Measurements from ENCODE around the gene HS6ST1. TPM values are rescaled to one million over a fixed set of nuclear protein-coding genes. Genes with fewer than 3 reads are reported as not detected.

HS6ST1 gene
- polyA plus RNA-seq, 1 donor, result 25.5 TPM

DNA sequence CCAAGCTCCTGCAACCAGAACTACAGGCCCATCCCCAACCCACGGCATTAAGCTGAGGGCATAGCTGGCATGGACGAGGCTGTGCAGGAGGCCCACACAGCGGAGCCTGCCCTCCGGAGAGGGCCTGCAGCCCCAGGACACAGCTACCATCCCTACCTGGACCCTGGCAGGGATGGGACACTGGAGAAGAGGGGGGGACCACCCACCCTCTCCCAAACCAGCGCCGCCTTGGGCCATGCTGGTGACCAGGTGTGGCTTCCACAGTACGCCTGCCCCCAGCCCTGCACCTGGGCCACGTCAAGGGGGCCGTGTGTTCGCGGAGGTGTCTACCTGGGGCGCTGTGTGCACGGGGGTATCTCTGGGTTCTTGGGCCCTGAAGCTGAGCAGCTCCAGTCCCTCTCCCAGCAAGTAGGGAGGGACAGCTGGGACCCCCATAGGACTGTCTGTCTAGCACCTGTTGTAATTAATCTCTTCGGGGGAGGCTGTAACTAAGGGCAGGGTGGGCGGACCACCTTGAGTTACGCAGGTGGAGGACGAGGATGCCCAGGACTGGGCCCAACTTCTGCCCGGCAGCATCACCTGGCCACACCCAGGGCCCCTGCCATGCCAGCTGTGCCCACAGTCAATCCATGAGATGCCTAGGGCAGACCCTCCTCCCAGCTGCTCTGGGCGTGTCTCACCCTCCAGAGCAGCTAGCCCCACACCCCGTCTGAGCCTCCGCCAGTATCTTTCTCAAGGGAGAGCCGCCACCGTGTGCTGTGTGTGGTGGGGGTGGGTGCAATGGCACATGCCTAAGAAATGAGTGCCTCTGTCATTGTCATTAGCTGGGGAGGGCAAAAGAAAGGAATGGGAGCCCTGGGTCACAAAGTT lies 18.3 kb downstream of the HS6ST1 start:
- no peak for DNase-seq (ENCODE audit: low read depth)

DNA sequence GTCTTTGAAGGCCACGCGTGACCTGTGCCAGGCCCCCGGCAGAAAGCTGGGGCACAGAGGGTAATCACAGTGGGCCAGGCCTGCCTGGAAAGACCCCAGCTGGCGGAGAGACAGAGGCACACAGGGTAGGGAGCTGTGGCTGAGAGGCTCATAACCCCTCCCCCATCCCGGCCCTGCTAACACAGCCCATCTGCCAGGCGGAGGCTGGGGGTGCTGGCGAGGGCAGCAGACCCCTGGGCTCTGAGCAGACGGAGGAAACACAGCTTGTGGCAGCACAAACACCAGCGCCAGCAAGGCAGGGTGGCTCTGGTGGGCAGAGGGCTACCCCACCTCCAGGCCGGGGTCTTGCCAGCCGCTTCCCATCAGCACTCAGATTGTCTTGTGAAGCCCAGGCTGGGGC lies 19.0 kb downstream of the HS6ST1 start:
- no peak for DNase-seq (ENCODE audit: low read depth)

DNA sequence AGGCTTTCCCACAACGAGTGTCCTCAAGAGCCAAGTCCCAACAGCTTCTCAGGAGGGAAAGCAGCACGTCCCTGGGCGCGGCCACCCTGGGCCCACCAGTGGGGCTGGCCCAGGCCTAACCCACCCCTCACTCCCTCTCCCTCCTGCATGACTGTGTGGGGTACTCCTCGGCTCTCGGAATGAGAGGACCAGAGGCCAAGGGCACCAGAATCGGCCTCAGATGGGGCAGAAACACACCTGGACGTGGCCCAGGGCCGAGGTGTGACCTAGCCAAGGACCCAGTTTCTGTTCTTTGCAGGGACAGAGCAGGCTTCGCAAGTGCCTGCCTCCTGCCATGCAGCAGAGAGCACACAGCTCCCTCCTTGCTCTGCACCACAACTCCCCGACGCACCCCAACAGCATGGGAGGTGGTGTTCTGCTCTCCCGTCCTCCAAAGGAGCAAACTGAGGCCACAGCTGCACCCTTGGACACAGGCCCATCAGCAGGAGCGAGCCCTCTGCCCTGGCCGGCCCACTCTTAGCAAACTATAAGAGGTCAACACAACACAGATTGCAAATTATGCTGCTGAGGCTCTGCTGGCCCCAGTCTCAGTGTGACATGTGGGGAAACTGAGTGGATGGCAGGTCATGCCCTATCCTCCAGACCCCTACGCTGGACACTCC lies 19.7 kb downstream of the HS6ST1 start:
- DNase-seq (ENCODE audit: low read depth), result no peak

DNA sequence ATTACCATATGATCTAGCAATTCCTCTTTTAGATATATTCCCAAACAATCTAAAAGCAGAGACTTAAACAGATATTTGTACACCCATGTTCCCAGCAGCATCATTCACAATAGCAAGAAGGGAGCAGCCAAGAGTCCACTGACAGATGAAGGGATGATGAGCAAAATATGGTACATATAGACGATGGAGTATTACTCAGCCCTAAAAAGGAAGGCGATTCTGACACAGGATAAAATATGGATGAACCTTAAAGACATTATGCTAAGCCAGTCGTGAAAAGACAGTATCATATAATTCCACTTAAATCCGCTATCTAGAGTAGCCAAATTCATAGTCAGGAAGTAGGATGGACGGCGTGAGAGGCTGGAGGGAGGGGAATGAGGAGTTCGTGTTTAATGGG lies 20.4 kb downstream of the HS6ST1 start:
- DNase-seq (ENCODE audit: low read depth), result no peak

DNA sequence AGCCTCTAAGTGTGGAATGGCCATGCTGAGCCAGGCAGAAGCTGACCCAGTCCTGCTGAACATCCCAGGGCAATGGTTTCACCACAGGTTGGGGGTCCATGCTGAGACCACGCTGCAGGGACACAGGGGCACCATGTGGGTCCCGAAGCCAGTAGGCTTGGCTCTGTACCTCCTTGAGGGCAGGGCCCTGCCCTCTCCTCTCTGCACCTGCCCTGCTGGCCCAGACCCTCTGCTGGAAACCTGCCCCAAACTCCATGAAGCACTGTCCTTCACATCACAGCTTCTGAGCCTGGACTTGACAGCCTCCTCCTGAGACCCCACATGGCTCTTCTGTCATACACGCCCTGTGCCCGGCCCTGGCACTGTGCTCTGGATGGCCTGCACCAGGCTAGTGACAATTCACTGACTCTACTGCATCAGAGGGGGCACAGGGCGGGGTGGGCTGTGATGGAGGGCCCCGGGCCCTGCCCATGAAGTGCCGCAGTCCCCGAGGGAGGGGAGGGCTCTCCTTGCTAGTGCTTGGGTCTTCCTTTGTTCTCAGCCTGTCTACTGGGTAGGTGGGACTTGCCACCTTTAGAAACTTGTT lies 24.7 kb downstream of the HS6ST1 start:
- no peak for DNase-seq (ENCODE audit: low read depth)

DNA sequence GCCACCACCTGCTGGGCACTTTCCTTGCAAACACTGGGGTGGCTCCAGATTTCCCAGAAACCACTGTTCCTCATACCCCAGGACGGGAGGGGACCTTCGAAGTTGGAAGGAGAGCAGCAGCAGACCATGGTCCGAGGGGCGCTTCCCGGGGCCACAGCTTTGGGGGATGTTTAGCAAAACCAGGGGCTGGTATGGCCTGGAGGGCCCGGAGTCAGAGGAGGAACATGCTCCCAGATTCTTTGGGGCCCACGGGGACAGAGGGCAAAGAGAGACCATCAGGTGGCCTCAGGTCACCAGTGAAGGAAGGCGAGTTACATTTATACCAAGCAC lies 25.3 kb downstream of the HS6ST1 start:
- DNase-seq (ENCODE audit: low read depth), result no peak

DNA sequence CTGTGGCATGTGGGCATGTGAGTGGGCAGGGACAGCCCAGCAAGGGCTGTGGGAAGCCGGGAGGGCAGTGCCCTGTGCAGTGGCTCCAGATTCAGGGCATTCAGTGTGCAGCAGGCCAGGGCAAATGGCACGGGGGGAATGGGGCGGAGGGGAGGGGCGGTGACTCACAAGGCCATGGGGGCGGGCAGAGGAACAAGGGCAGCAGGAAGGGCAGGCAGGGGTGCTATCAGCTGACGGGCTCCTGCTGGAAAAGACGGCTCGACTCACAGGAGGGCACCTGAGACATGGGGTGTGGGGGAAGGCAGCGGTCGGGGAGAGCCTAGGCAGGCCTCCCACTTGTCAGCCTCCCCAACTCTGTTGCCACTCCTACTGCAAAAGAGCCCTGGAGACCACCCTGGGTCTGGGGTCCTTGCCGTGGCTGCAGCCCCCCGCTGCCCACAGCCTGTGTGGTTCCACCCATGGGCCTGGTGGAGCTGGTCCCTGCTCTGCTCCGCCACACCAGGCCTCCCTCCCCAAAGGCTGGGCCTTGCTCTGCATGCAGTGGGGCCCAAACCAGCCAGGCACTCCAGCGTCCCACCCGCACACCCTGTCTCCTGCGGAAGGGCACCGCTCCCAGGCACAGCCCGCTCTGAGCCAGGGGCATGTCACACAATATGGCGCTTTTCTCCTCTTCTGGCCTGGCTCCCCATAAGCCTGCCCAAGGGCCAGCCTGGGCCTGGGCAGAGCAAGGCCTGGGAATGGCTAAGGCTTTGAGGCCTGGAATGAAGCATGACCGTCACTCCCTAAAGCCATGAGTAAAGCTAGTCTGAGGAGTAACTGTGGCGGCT lies 25.9 kb downstream of the HS6ST1 start:
- DNase-seq (ENCODE audit: low read depth), result no peak

- no peak for DNase-seq (ENCODE audit: low read depth)
These were observed 26.6 kb downstream of the HS6ST1 start for GRCh38 chr2:128291844-128292598.

DNA sequence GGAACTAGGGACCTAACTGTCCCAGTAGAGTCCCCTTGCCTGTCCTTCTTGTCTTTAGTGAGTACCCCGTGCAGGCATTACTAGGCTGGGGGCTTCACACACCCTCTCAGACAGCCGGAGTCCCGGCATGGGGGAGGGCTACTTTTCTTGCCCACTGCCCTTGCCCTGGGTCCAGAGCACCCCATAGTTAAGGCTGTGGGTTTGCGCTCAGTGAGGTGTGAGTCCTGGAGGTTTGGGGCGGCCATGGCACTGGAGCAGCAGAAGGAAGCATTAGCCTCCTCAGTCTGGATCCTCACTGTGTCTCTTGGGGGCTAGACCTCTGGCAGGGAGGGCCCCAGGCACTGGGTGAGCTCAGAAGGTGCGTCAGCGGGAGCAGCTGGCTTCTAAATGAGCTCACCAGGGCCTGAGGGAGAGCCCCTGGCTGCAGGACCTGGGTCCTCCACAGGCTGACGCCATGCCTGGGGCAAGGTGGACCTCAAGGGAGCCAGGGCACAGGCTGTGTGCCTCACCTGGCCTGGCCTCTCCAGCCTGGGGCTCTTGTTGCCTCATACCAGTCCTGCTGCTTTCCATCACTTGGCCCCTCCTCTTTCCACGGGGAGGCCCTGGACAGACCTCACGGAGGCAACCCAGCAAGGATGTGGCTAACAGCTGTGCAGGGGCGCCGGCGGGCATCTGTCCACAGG lies 27.4 kb downstream of the HS6ST1 start:
- DNase-seq (ENCODE audit: low read depth), result no peak

GRCh38 chr2:128290356-128290755 lies 28.3 kb downstream of the HS6ST1 start:
- no peak for DNase-seq (ENCODE audit: low read depth)

DNA sequence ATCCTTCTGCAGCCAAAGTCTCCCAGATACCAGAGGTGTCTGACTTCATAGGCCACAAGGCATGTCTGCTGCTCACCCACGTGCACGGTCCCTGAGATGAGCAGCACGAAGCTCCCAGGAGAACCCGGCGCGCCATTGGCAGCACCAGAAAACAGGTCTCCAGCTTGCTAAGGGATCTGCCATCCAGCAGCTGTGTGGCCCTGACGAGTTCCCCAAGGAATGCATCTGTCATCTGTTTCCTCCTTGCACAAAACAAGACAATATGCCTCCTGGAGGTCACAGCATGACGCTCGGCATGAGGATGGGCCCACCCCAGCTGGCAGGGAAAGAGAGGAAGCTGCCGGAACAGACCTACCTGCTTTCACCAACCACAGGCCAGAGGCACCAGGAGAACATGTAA lies 29.2 kb downstream of the HS6ST1 start:
- no peak for DNase-seq (ENCODE audit: low read depth)

DNA sequence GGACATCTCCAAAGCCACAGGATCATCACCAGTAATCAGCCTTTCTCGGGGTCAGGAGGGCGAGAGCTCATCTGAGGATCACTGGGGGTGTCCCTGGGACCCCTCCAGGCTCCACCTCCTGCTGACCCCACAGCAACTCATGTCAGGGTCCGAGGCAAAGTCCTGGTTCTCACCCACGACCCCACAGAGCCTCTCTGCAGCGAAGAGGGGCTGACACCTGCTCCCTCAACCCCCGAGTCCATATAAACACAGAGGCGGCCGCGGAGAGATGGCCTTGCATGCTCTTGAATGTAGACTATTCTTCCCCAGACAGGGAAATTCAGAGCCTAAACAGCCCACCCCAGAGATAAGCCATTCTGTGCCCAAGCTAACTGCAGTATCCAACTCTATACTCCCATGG lies 29.9 kb downstream of the HS6ST1 start:
- no peak for DNase-seq (ENCODE audit: low read depth)

DNA sequence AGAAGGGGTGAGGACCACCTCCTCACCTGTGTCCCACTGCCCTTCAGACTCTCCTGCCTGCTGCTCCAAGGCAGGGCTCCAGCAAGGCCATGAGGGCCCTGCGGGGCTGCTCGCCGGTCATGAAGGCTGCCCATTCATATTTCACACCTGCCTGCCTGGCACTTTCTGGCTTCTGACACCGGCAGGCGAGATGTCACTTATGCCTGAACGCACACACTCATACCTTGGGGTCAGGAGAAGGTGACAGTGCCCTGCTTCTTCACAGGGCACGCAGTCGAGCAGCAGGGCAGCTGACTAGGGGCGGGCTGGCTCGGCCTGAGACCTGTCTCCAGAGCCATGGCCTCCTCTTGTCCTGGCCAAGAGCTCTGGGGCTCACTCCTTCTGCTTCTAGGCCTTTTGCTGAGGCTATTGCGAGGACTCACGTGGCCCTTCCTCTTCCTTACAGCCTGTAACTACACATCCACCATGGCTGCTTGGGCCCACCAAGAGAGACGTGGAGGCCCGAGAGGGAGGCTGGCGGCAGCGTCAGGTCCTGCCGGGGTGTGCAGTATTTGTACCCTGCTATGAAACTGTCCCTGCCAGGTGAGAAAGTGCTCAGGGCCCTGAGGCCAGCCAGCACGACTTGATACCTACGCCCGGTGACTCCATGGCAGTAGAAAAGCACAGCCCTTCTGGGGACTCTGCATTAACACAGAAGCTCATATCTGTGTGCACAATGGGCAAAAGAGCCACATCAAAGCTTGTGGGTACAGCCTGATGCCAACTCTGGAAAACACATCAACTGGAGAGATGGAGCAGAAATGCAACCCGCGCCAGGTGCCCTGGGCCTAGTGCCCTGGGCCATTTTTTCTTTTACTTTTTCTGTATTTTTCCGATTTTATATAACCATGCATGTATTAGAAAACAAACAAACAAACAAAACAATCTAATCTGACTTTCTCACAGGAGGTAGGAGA lies 30.6 kb downstream of the HS6ST1 start:
- DNase-seq (ENCODE audit: low read depth), result no peak

DNA sequence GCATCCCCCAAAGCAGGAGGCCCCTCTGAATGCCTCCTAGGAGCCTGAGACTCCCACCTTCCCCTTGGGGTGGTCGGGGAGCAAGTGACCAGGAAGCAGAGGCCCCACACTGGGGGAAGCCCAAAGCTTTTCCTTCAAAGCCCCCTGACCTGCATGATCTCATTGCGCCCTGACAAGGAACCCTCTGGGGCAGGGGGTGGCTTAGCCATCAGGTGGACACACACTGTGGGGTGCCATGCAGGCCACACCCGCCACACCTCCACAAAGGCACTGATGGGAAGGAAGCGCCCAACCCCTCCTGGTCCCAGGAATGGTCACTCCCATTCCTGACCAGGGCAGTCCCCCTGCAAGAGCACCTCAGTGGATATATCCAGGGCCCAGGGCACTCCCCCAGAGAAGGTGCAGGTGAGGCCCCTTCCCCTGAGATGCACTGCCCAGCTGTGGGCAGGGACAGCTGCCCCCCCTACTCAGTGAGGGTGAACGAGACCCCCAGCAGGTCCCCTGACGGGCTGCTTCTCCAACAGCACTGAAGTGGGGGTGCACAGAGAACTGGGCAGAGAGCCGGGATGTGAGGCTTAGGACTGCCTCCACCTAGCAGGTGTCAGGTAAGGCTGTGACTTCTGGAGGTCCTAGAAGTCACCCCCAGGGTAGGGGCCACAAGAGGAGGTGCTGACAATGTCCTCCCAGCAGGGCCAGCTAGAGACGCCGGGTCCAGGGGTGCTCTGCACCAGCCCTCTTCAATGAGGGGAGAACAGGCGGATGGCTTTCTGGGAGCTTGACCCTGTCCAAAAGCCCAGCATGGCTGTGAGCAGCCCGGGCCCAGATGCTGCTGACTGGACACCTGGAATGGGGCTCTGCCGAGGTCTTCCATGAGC lies 31.5 kb downstream of the HS6ST1 start:
- DNase-seq (ENCODE audit: low read depth), result no peak

GRCh38 chr2:128286011-128286721 lies 32.5 kb downstream of the HS6ST1 start:
- DNase-seq (ENCODE audit: low read depth), result no peak

GRCh38 chr2:128285329-128285931 lies 33.2 kb downstream of the HS6ST1 start:
- no peak for DNase-seq (ENCODE audit: low read depth)

GRCh38 chr2:128284841-128285240 lies 33.8 kb downstream of the HS6ST1 start:
- DNase-seq (ENCODE audit: low read depth), result no peak

DNA sequence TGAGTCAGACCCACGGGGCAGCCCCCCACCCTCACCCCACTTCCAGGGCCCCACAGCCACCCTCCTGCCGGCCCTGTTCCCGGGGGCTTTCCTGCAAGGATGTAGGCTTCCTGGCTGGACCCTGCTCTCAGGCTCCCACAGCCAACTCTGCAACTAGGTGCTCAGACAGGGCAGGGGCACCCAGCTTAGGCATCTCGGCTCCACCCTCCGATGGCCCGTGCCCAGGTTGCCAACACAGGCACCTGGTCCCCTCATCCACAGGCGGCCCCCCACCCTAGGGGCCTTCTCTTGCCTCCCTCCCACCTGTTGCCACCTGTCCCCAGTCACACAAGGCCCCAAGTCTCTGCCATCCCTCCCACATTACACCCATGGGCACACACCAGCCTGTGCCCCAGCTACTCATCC lies 34.6 kb downstream of the HS6ST1 start:
- no peak for DNase-seq (ENCODE audit: low read depth)
